ENCODE data around the gene ANKDD1A. TPM values are rescaled to one million over a fixed set of nuclear protein-coding genes. Genes with fewer than 3 reads are reported as not detected.

Gene ANKDD1A
- total and polyA plus RNA-seq, 2 experiments from 2014 or later = 3.6 to 6.1 TPM

GRCh38 chr15:64991536-64992135 lies 79.9 kb downstream of the ANKDD1A start:
- Histone ChIP-seq H3K36me3 (replicated peaks; ENCODE audit: insufficient read depth, low read depth) (no peaks in the 10 kb centered on the region), H3K27ac (no peak overlapping the region), H3K4me3 (no peak overlapping the region), H3K9me2 (replicated peaks; ENCODE audit: insufficient read depth) (no peaks in the 10 kb centered on the region), H3K4me2 (no peak overlapping the region), H3K4me1 (ENCODE audit: insufficient read depth) (peaks cover 6% of the 10 kb centered on the region), H3K9me3 (ENCODE audit: low read depth) (no peaks in the 10 kb centered on the region), H3K79me2 (peaks cover 26% of the 10 kb centered on the region), H2AFZ (no peak overlapping the region), H3K27me3 (no peaks in the 10 kb centered on the region), H4K20me1 (ENCODE audit: insufficient read depth, poor library complexity, severe bottlenecking) (no peaks in the 10 kb centered on the region)
- TF ChIP-seq CTCF (IDR thresholded peaks at IDR 0.05; ENCODE audit: poor library complexity) = no peak
- no peak for TF ChIP-seq EZH2phosphoT487 (IDR thresholded peaks at IDR 0.05; ENCODE audit: low read depth, severe bottlenecking, unreplicated experiment)
- TF ChIP-seq EZH2 (IDR thresholded peaks at IDR 0.05; ENCODE audit: borderline replicate concordance) = no peak
- no peak for DNase-seq (ENCODE audit: low spot score)
- WGBS (ENCODE audit: low lambda C conversion rate, missing lambda C conversion rate) = 66% methylated on average over 2 of the region's 2 CpGs

- Histone ChIP-seq H3K9me2 (replicated peaks; ENCODE audit: insufficient read depth) (no peaks in the 10 kb centered on the region), H3K4me3 (no peak overlapping the region), H3K9me3 (ENCODE audit: low read depth) (no peaks in the 10 kb centered on the region), H3K4me1 (ENCODE audit: insufficient read depth) (peaks cover 3% of the 10 kb centered on the region), H3K79me2 (peaks cover 10% of the 10 kb centered on the region), H4K20me1 (ENCODE audit: insufficient read depth, poor library complexity, severe bottlenecking) (no peaks in the 10 kb centered on the region), H3K36me3 (replicated peaks; ENCODE audit: insufficient read depth, low read depth) (no peaks in the 10 kb centered on the region), H2AFZ (no peak overlapping the region), H3K4me2 (no peak overlapping the region), H3K27ac (no peak overlapping the region), H3K27me3 (no peaks in the 10 kb centered on the region)
- whole genome bisulfite sequencing (ENCODE audit: low lambda C conversion rate, missing lambda C conversion rate) = 96% methylated on average over 1 of the region's 1 CpG
- DNase-seq (ENCODE audit: low spot score) = no peak
- TF ChIP-seq CTCF (IDR thresholded peaks at IDR 0.05; ENCODE audit: poor library complexity) (no peak), EZH2 (IDR thresholded peaks at IDR 0.05; ENCODE audit: borderline replicate concordance) (no peak), EZH2phosphoT487 (IDR thresholded peaks at IDR 0.05; ENCODE audit: low read depth, severe bottlenecking, unreplicated experiment) (no peak)
These were observed 81.6 kb downstream of the ANKDD1A start for GRCh38 chr15:64993290-64993689.

- no peak for DNase-seq (ENCODE audit: low spot score)
- H4K20me1 ChIP-seq (ENCODE audit: insufficient read depth, poor library complexity, severe bottlenecking) = no peaks in the 10 kb centered on the region
- no peaks in the 10 kb centered on the region for H3K4me1 ChIP-seq (ENCODE audit: insufficient read depth)
- no peaks in the 10 kb centered on the region for H3K27me3 ChIP-seq
- 83% methylated on average over 5 of the region's 5 CpGs for WGBS (ENCODE audit: low lambda C conversion rate, missing lambda C conversion rate)
- no peak overlapping the region for H3K27ac ChIP-seq
- no peaks in the 10 kb centered on the region for H3K79me2 ChIP-seq
- H3K9me2 ChIP-seq (replicated peaks; ENCODE audit: insufficient read depth) = no peaks in the 10 kb centered on the region
- no peaks in the 10 kb centered on the region for H3K36me3 ChIP-seq (replicated peaks; ENCODE audit: insufficient read depth, low read depth)
- no peak overlapping the region for H3K4me3 ChIP-seq
- no peak overlapping the region for H3K4me2 ChIP-seq
- no peak overlapping the region for H2AFZ ChIP-seq
- no peaks in the 10 kb centered on the region for H3K9me3 ChIP-seq (ENCODE audit: low read depth)
- TF ChIP-seq EZH2phosphoT487 (IDR thresholded peaks at IDR 0.05; ENCODE audit: low read depth, severe bottlenecking, unreplicated experiment) (no peak), CTCF (IDR thresholded peaks at IDR 0.05; ENCODE audit: poor library complexity) (no peak), EZH2 (IDR thresholded peaks at IDR 0.05; ENCODE audit: borderline replicate concordance) (no peak)
These were observed 85.4 kb downstream of the ANKDD1A start for GRCh38 chr15:64997066-64997465.

All from hepatocyte (in vitro differentiated cells).